WTC11 (cell line): ENCODE measurements around the gene AK3. TPM values are rescaled to one million over a fixed set of nuclear protein-coding genes. Genes with fewer than 3 reads are reported as not detected.

Experiments used
- ATAC-seq: fragments of 200-7000 bp; cut with Tn5 transposase; 2 replicates; pipeline ENCODE4 v1.10.0; 2021; ENCODE audit warnings: mild to moderate bottlenecking, moderate library complexity
- CTCF ChIA-PET: fragments of 300-600 bp; sonication (Branson Sonifier 250); formaldehyde crosslinking; loops from one replicate; lab custom pipeline; 2021; ENCODE audit warnings: antibody characterized with exemption; lab: Charles Lee
- POLR2A ChIA-PET: fragments of 350-600 bp; sonication (Branson Sonifier 250); formaldehyde crosslinking; loops from one replicate; lab custom pipeline; 2021; ENCODE audit warnings: antibody characterized with exemption; lab: Charles Lee
- DNase-seq: peaks from one replicate; pipeline ENCODE4 v3.0.0; 2021; ENCODE audit warnings: low spot score
- H3K27ac Mint-ChIP-seq: 2 replicates; pipeline ENCODE4 v1.8.0; 2021; ENCODE audit warnings: mixed read lengths
- H3K27me3 Mint-ChIP-seq: 2 replicates; pipeline ENCODE4 v1.8.0; 2021; ENCODE audit warnings: low read depth, mild to moderate bottlenecking, moderate library complexity, mixed read lengths
- H3K36me3 Mint-ChIP-seq: 2 replicates; pipeline ENCODE4 v1.8.0; 2021; ENCODE audit warnings: mixed read lengths
- H3K4me1 Mint-ChIP-seq: 2 replicates; pipeline ENCODE4 v1.8.0; 2022; ENCODE audit warnings: mixed read lengths
- H3K4me3 Mint-ChIP-seq: 2 replicates; pipeline ENCODE4 v1.8.0; 2021; ENCODE audit warnings: mild to moderate bottlenecking, moderate library complexity, mixed read lengths
- H3K9me3 Mint-ChIP-seq: 2 replicates; pipeline ENCODE4 v1.8.0; 2021; ENCODE audit warnings: mixed read lengths
- CREM ChIP-seq: sonication (generic); formaldehyde crosslinking; IDR thresholded peaks from 2 replicates; pipeline ENCODE4 v1.8.1; 2022; ENCODE audit warnings: mild to moderate bottlenecking, missing genetic modification reagents, moderate library complexity
- ESRRA ChIP-seq: sonication (generic); formaldehyde crosslinking; IDR thresholded peaks from 2 replicates; pipeline ENCODE4 v1.8.1; 2022; ENCODE audit warnings: mild to moderate bottlenecking, missing genetic modification reagents, borderline replicate concordance
- ETV6 ChIP-seq: sonication (generic); formaldehyde crosslinking; IDR thresholded peaks from 2 replicates; pipeline ENCODE4 v1.8.1; 2022; ENCODE audit warnings: mild to moderate bottlenecking, missing genetic modification reagents
- FOXJ3 ChIP-seq: sonication (generic); formaldehyde crosslinking; IDR thresholded peaks from 2 replicates; pipeline ENCODE4 v1.9.0; 2021; ENCODE audit warnings: missing genetic modification reagents, mild to moderate bottlenecking, borderline replicate concordance
- FOXP4 ChIP-seq: sonication (generic); formaldehyde crosslinking; IDR thresholded peaks from 2 replicates; pipeline ENCODE4 v1.8.0; 2022; ENCODE audit warnings: mild to moderate bottlenecking, missing genetic modification reagents
- GRHL2 ChIP-seq: fragments of 250-450 bp; sonication (Bioruptor Pico); IDR thresholded peaks from 2 replicates; pipeline ENCODE4 v1.8.0; 2022; ENCODE audit warnings: mild to moderate bottlenecking, moderate library complexity; ENCODE audit not compliant: insufficient replicate concordance, severe bottlenecking
- MYBL2 ChIP-seq: sonication (generic); formaldehyde crosslinking; IDR thresholded peaks from 2 replicates; pipeline ENCODE4 v1.8.1; 2023; ENCODE audit warnings: mild to moderate bottlenecking, moderate library complexity, missing genetic modification reagents
- NR3C1 ChIP-seq: sonication (generic); formaldehyde crosslinking; conservative IDR thresholded peaks from 2 replicates; pipeline ENCODE4 v1.8.1; 2023; ENCODE audit warnings: low read depth, mild to moderate bottlenecking, missing genetic modification reagents
- SOX15 ChIP-seq: fragments of 250-450 bp; sonication (Bioruptor Pico); IDR thresholded peaks from 2 replicates; pipeline ENCODE4 v1.9.0; 2021; ENCODE audit warnings: mild to moderate bottlenecking
- TEAD1 ChIP-seq: sonication (generic); formaldehyde crosslinking; IDR thresholded peaks from 2 replicates; pipeline ENCODE4 v1.8.0; 2022; ENCODE audit warnings: mild to moderate bottlenecking, missing genetic modification reagents
- USF1 ChIP-seq: sonication (generic); formaldehyde crosslinking; IDR thresholded peaks from 2 replicates; pipeline ENCODE4 v1.8.0; 2022; ENCODE audit warnings: mild to moderate bottlenecking, missing genetic modification reagents
- USF2 ChIP-seq: sonication (generic); formaldehyde crosslinking; IDR thresholded peaks from 2 replicates; pipeline ENCODE4 v1.8.1; 2023; ENCODE audit warnings: mild to moderate bottlenecking, missing genetic modification reagents, moderate library complexity
- ZNF219 ChIP-seq: sonication (generic); formaldehyde crosslinking; IDR thresholded peaks from 2 replicates; pipeline ENCODE4 v1.8.0; 2023; ENCODE audit warnings: missing genetic modification reagents, mild to moderate bottlenecking, borderline replicate concordance
- ZNF317 ChIP-seq: sonication (generic); formaldehyde crosslinking; IDR thresholded peaks from 2 replicates; pipeline ENCODE4 v1.8.1; 2023; ENCODE audit warnings: low read depth, mild to moderate bottlenecking, moderate library complexity, missing genetic modification reagents, borderline replicate concordance
- ZNF532 ChIP-seq: fragments of 250-450 bp; sonication (Bioruptor Pico); IDR thresholded peaks from 2 replicates; pipeline ENCODE4 v1.9.0; 2021; ENCODE audit warnings: mild to moderate bottlenecking, borderline replicate concordance
- ZNF671 ChIP-seq: fragments of 250-450 bp; sonication (Bioruptor Pico); IDR thresholded peaks from 2 replicates; pipeline ENCODE4 v1.8.0; 2021; ENCODE audit warnings: mild to moderate bottlenecking
- total RNA-seq: library from RNA; stranded (reverse); gene quantifications from 3 replicates; pipeline ENCODE4 v1.2.3, GENCODE V29; 2021
- TF ChIP-seq, protein P1 (sequence below): fragments of 250-450 bp; sonication (Bioruptor Pico); IDR thresholded peaks from 2 replicates; pipeline ENCODE4 v2.1.2; 2022; ENCODE audit warnings: mild to moderate bottlenecking, moderate library complexity
- TF ChIP-seq, protein P2 (sequence below): sonication (generic); formaldehyde crosslinking; IDR thresholded peaks from 2 replicates; pipeline ENCODE4 v1.8.0; 2022; ENCODE audit warnings: mild to moderate bottlenecking, missing genetic modification reagents
- TF ChIP-seq, protein P3 (sequence below): sonication (generic); formaldehyde crosslinking; IDR thresholded peaks from 2 replicates; pipeline ENCODE4 v1.8.0; 2023; ENCODE audit warnings: mild to moderate bottlenecking, missing genetic modification reagents

The AK3 gene
- total RNA-seq, 1 experiment from 2014 or later, result 28.5 TPM

DNA sequence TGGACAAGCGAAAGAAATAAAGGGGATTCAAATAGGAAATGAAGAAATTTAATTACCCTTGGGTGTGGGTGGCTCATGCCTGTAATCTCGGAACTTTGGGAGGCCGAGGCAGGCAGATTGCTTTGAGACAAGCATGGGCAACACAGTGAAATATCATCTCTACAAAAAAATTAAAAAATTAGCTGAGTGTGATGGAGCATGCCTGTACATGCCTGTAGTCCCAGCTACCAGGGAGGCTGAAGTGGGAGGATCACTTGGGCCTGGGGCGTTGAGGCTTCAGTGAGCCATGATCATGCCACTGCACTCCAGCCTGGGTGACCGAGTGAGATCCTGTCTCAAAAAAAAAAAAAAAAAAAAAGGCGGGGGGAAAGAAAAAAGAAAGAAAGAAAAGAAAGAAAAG, 47.7 kb upstream of the AK3 start:
- Mint-ChIP-seq H3K4me3 (no peak overlapping the region), H3K36me3 (no peaks in the 10 kb centered on the region), H3K4me1 (peaks cover 20% of the 10 kb centered on the region), H3K9me3 (no peaks in the 10 kb centered on the region), H3K27me3 (peaks cover 5% of the 10 kb centered on the region), H3K27ac (no peak overlapping the region)
- ChIA-PET POLR2A (no interaction called here), CTCF (interaction anchor here (0.7 to 1.5 kb wide), 2 partner anchors 8 to 25 kb away, joined by 3 to 4 read pairs; no protein-coding TSS in a partner anchor)
- DNase-seq, result no peak
- TF ChIP-seq, protein P1, sequence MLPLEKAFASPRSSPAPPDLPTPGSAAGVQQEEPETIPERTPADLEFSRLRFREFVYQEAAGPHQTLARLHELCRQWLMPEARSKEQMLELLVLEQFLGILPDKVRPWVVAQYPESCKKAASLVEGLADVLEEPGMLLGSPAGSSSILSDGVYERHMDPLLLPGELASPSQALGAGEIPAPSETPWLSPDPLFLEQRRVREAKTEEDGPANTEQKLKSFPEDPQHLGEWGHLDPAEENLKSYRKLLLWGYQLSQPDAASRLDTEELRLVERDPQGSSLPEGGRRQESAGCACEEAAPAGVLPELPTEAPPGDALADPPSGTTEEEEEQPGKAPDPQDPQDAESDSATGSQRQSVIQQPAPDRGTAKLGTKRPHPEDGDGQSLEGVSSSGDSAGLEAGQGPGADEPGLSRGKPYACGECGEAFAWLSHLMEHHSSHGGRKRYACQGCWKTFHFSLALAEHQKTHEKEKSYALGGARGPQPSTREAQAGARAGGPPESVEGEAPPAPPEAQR (CRISPR knock-in tag), result no peak
- TF ChIP-seq USF1 (CRISPR knock-in tag), result no peak
- TF ChIP-seq GRHL2, result no peak
- TF ChIP-seq ZNF317, result no peak
- ATAC-seq, result no peak

- CTCF ChIA-PET, result interaction anchor here (1.5 kb wide), 1 partner anchor 9 kb away, joined by 3 read pairs; no protein-coding TSS in a partner anchor
- Mint-ChIP-seq H3K36me3 (no peaks in the 10 kb centered on the region), H3K9me3 (no peaks in the 10 kb centered on the region), H3K27ac (no peak overlapping the region), H3K4me3 (no peak overlapping the region), H3K4me1 (peaks cover 24% of the 10 kb centered on the region), H3K27me3 (peaks cover 5% of the 10 kb centered on the region)
- no peak for ATAC-seq
- no peak for DNase-seq
- POLR2A ChIA-PET, result no interaction called here
- TF ChIP-seq, protein P2, sequence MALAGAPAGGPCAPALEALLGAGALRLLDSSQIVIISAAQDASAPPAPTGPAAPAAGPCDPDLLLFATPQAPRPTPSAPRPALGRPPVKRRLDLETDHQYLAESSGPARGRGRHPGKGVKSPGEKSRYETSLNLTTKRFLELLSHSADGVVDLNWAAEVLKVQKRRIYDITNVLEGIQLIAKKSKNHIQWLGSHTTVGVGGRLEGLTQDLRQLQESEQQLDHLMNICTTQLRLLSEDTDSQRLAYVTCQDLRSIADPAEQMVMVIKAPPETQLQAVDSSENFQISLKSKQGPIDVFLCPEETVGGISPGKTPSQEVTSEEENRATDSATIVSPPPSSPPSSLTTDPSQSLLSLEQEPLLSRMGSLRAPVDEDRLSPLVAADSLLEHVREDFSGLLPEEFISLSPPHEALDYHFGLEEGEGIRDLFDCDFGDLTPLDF (CRISPR knock-in tag), result no peak
- no peak for TF ChIP-seq SOX15 (CRISPR knock-in tag)
- TF ChIP-seq ESRRA, result no peak
- no peak for TF ChIP-seq ETV6 (CRISPR knock-in tag)
- TF ChIP-seq ZNF671 (CRISPR knock-in tag), result no peak
- TF ChIP-seq CREM (CRISPR knock-in tag), result no peak
- TF ChIP-seq USF2 (CRISPR knock-in tag), result no peak
- TF ChIP-seq ZNF317, result no peak
- TF ChIP-seq, protein P3, sequence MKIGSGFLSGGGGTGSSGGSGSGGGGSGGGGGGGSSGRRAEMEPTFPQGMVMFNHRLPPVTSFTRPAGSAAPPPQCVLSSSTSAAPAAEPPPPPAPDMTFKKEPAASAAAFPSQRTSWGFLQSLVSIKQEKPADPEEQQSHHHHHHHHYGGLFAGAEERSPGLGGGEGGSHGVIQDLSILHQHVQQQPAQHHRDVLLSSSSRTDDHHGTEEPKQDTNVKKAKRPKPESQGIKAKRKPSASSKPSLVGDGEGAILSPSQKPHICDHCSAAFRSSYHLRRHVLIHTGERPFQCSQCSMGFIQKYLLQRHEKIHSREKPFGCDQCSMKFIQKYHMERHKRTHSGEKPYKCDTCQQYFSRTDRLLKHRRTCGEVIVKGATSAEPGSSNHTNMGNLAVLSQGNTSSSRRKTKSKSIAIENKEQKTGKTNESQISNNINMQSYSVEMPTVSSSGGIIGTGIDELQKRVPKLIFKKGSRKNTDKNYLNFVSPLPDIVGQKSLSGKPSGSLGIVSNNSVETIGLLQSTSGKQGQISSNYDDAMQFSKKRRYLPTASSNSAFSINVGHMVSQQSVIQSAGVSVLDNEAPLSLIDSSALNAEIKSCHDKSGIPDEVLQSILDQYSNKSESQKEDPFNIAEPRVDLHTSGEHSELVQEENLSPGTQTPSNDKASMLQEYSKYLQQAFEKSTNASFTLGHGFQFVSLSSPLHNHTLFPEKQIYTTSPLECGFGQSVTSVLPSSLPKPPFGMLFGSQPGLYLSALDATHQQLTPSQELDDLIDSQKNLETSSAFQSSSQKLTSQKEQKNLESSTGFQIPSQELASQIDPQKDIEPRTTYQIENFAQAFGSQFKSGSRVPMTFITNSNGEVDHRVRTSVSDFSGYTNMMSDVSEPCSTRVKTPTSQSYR (CRISPR knock-in tag), result no peak
- no peak for TF ChIP-seq NR3C1
- TF ChIP-seq ZNF532 (CRISPR knock-in tag), result no peak
- no peak for TF ChIP-seq ZNF219
- TF ChIP-seq, protein P1 (CRISPR knock-in tag), result no peak
- no peak for TF ChIP-seq MYBL2
- no peak for TF ChIP-seq TEAD1 (CRISPR knock-in tag)
- no peak for TF ChIP-seq FOXP4 (CRISPR knock-in tag)
- TF ChIP-seq FOXJ3 (CRISPR knock-in tag), result no peak
Observed at GRCh38 chr9:4787876-4788275, 46.9 kb upstream of the AK3 start.
